Astrocyte (in vitro differentiated cells and primary cell): ENCODE results near the gene LRCH1. TPM values are rescaled to one million over a fixed set of nuclear protein-coding genes. Genes with fewer than 3 reads are reported as not detected.

ENCODE experiments used
- DNase-seq: peaks from one replicate; pipeline ENCODE4 v3.0.0-alpha.2; 2010; ENCODE audit warnings: low read depth
- FAIRE-seq: peaks from 2 replicates; lab custom pipeline; 2011; peaks lifted over from hg19 to GRCh38; lab: Jason Lieb, UNC
- H2AFZ ChIP-seq: 2 replicates; pipeline ENCODE4 v1.6.0; 2012; ENCODE audit warnings: low read depth, low read length, inconsistent platforms
- H3K27ac ChIP-seq: 2 replicates; pipeline ENCODE4 v1.5.1; 2011; ENCODE audit warnings: low read depth, low read length, inconsistent platforms
- H3K27me3 ChIP-seq: 2 replicates; pipeline ENCODE4 v1.6.0; 2011; ENCODE audit warnings: low read length, inconsistent platforms; ENCODE audit not compliant: insufficient read depth
- H3K36me3 ChIP-seq: 2 replicates; pipeline ENCODE4 v1.5.1; 2011; ENCODE audit warnings: low read length, inconsistent platforms; ENCODE audit not compliant: insufficient read depth
- H3K4me1 ChIP-seq: 2 replicates; pipeline ENCODE4 v1.5.1; 2011; ENCODE audit warnings: low read length, inconsistent platforms; ENCODE audit not compliant: insufficient read depth
- H3K4me2 ChIP-seq: 2 replicates; pipeline ENCODE4 v1.6.0; 2012; ENCODE audit warnings: low read length, inconsistent platforms
- H3K4me3 ChIP-seq: 2 replicates; pipeline ENCODE4 v1.5.1; 2011; ENCODE audit warnings: low read depth, mild to moderate bottlenecking, low read length, inconsistent platforms; ENCODE audit not compliant: insufficient read depth
- H3K79me2 ChIP-seq: 2 replicates; pipeline ENCODE4 v1.6.0; 2012; ENCODE audit warnings: mild to moderate bottlenecking, low read length, inconsistent platforms; ENCODE audit not compliant: insufficient read depth
- H3K9ac ChIP-seq: 2 replicates; pipeline ENCODE4 v1.6.0; 2012; ENCODE audit warnings: mild to moderate bottlenecking, low read length, inconsistent platforms
- H3K9me3 ChIP-seq: 2 replicates; pipeline ENCODE4 v1.5.1; 2012; ENCODE audit warnings: low read depth, mild to moderate bottlenecking, low read length, inconsistent platforms; ENCODE audit not compliant: insufficient read depth
- H4K20me1 ChIP-seq: 2 replicates; pipeline ENCODE4 v1.6.0; 2012; ENCODE audit warnings: low read length, inconsistent platforms; ENCODE audit not compliant: insufficient read depth
- H3K27ac Mint-ChIP-seq: one replicate; pipeline ENCODE4 v1.8.0; 2021; ENCODE audit warnings: mild to moderate bottlenecking, mixed read lengths; ENCODE audit not compliant: unreplicated experiment
- H3K27me3 Mint-ChIP-seq: one replicate; pipeline ENCODE4 v1.8.0; 2021; ENCODE audit warnings: low read depth, mixed read lengths; ENCODE audit not compliant: unreplicated experiment
- H3K36me3 Mint-ChIP-seq: one replicate; pipeline ENCODE4 v1.8.0; 2021; ENCODE audit warnings: low read depth, mixed read lengths; ENCODE audit not compliant: unreplicated experiment
- H3K4me1 Mint-ChIP-seq: one replicate; pipeline ENCODE4 v1.8.0; 2021; ENCODE audit warnings: low read depth, mixed read lengths; ENCODE audit not compliant: unreplicated experiment
- H3K4me3 Mint-ChIP-seq: one replicate; pipeline ENCODE4 v1.8.0; 2021; ENCODE audit warnings: mild to moderate bottlenecking, moderate library complexity, mixed read lengths; ENCODE audit not compliant: unreplicated experiment
- H3K9me3 Mint-ChIP-seq: one replicate; pipeline ENCODE4 v1.8.0; 2021; ENCODE audit warnings: mild to moderate bottlenecking, mixed read lengths; ENCODE audit not compliant: unreplicated experiment
- CTCF ChIP-seq: IDR thresholded peaks from 2 replicates; pipeline ENCODE4 v1.5.1; 2011; ENCODE audit warnings: low read depth, mild to moderate bottlenecking, inconsistent platforms, low read length, moderate library complexity; ENCODE audit not compliant: insufficient read depth
- EZH2 ChIP-seq: IDR thresholded peaks from 2 replicates; pipeline ENCODE4 v1.6.1; 2012; ENCODE audit warnings: mild to moderate bottlenecking, low read length, inconsistent platforms; ENCODE audit not compliant: insufficient read depth
- total RNA-seq: library from RNA; stranded (reverse); gene quantifications from 2 replicates; pipeline ENCODE4 v1.2.1, GENCODE V29; 2021

Gene LRCH1
- total RNA-seq, 1 donor from 2014 or later = 17.7 TPM

- no peak for FAIRE-seq
- H3K4me3 ChIP-seq = no peak overlapping the region
Measured at GRCh38 chr13:46622630-46623256, 69.8 kb downstream of the LRCH1 start.

DNA sequence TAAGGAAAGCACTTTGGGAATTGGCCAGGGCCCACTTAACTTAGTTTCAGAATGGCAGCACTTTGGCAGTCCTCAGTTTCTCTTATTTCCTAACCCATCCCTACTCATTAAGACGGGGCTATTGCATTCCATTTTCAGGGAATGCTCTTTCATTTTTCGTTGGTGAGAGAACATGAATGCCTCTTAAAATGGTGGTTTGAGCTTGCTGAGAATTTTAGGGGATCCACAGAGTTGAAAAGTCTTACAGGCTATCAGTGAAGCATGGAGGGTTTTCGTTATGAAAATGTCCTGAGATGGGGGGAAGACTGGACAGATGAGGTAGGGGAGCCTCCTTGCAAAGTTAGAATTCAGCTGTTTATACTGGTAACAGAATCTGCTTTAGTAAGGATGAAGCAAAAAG lies 71.4 kb downstream of the LRCH1 start:
- FAIRE-seq = peak; percentile 39
- Histone ChIP-seq H2AFZ (no peak overlapping the region), H3K4me3 (no peak overlapping the region), H3K27ac (no peak overlapping the region), H4K20me1 (peaks cover 72% of the 10 kb centered on the region), H3K9ac (no peak overlapping the region), H3K27me3 (no peaks in the 10 kb centered on the region), H3K4me2 (no peak overlapping the region), H3K36me3 (no peaks in the 10 kb centered on the region), H3K9me3 (no peaks in the 10 kb centered on the region), H3K4me1 (peaks cover 8% of the 10 kb centered on the region), H3K79me2 (peaks cover 86% of the 10 kb centered on the region)
- DNase-seq = no peak
- no peaks in the 10 kb centered on the region for H3K36me3 Mint-ChIP-seq
- no peaks in the 10 kb centered on the region for H3K9me3 Mint-ChIP-seq
- no peaks in the 10 kb centered on the region for H3K27me3 Mint-ChIP-seq
- no peak for TF ChIP-seq EZH2
- TF ChIP-seq CTCF = no peak
- H3K27ac Mint-ChIP-seq = no peak overlapping the region
- H3K4me1 Mint-ChIP-seq = peaks cover 29% of the 10 kb centered on the region
- no peak overlapping the region for H3K4me3 Mint-ChIP-seq

More at GRCh38 chr13:46622630-46623256, 69.8 kb downstream of the LRCH1 start:
- Histone ChIP-seq H2AFZ (no peak overlapping the region), H3K36me3 (no peaks in the 10 kb centered on the region), H4K20me1 (peaks cover 74% of the 10 kb centered on the region), H3K9me3 (no peaks in the 10 kb centered on the region), H3K4me2 (no peak overlapping the region), H3K9ac (no peak overlapping the region), H3K27ac (no peak overlapping the region), H3K27me3 (no peaks in the 10 kb centered on the region), H3K79me2 (peaks cover 83% of the 10 kb centered on the region), H3K4me1 (peaks cover 8% of the 10 kb centered on the region)
- peaks cover 32% of the 10 kb centered on the region for H3K4me1 Mint-ChIP-seq
- H3K4me3 Mint-ChIP-seq = no peak overlapping the region
- no peak for TF ChIP-seq CTCF
- no peaks in the 10 kb centered on the region for H3K27me3 Mint-ChIP-seq
- peak; percentile 61 for DNase-seq
- H3K9me3 Mint-ChIP-seq = no peaks in the 10 kb centered on the region
- H3K27ac Mint-ChIP-seq = no peak overlapping the region
- no peaks in the 10 kb centered on the region for H3K36me3 Mint-ChIP-seq

DNA sequence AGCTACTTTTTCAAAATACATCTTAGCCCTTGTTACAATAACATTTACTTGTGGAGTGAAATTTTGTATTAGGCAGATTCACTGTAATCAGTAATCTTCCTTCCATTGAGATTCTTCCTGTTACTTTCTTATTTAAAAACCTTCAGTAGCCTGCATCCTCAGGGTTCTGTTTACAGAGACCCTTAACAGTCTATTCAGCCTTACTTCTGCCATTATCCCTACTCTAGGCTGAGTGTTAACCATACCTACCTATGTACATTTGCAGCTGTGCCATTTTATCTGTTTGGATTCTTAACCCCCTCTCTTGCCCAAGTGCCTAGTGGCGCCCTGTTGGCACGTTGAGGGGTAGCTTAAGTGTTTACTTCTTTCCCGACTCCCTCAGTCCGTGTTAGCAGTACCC lies 71.9 kb downstream of the LRCH1 start:
- Histone ChIP-seq H3K4me1 (peaks cover 8% of the 10 kb centered on the region), H3K9me3 (no peaks in the 10 kb centered on the region), H3K4me3 (no peak overlapping the region), H2AFZ (no peak overlapping the region), H3K79me2 (peaks cover 86% of the 10 kb centered on the region), H3K4me2 (no peak overlapping the region), H3K27me3 (no peaks in the 10 kb centered on the region), H3K9ac (no peak overlapping the region), H3K36me3 (no peaks in the 10 kb centered on the region), H3K27ac (no peak overlapping the region), H4K20me1 (peaks cover 73% of the 10 kb centered on the region)
- DNase-seq (no peak), FAIRE-seq (no peak)
- Mint-ChIP-seq H3K4me3 (no peak overlapping the region), H3K27me3 (no peaks in the 10 kb centered on the region), H3K36me3 (no peaks in the 10 kb centered on the region), H3K27ac (peak overlapping the region; percentile 63), H3K9me3 (no peaks in the 10 kb centered on the region), H3K4me1 (peaks cover 34% of the 10 kb centered on the region)
- no peak for TF ChIP-seq CTCF
- no peak for TF ChIP-seq EZH2
